Loucy (cell line): ENCODE results near the gene GIPC2.

Experiments
- H2AFZ ChIP-seq: fragments of 200-600 bp; sonication (generic); 2 replicates; pipeline ENCODE4 v1.6.0; 2016; ENCODE audit warnings: antibody characterized with exemption, mild to moderate bottlenecking, low read length, moderate library complexity
- H3F3A ChIP-seq: fragments of 200-600 bp; 2 replicates; pipeline ENCODE4 v1.6.0; 2016; ENCODE audit warnings: antibody characterized with exemption, low read depth, mild to moderate bottlenecking
- H3K27me3 ChIP-seq: fragments of 200-600 bp; sonication (generic); 2 replicates; pipeline ENCODE4 v1.6.1; 2014; ENCODE audit warnings: low read length, mild to moderate bottlenecking; ENCODE audit not compliant: insufficient read depth, poor library complexity, severe bottlenecking
- H3K36me3 ChIP-seq: fragments of 200-600 bp; sonication (generic); 2 replicates; pipeline ENCODE4 v1.6.1; 2016; ENCODE audit warnings: low read length; ENCODE audit not compliant: insufficient read depth
- H3K4me1 ChIP-seq: fragments of 200-600 bp; sonication (generic); 2 replicates; pipeline ENCODE4 v1.5.1; 2014; ENCODE audit warnings: low read length, mild to moderate bottlenecking; ENCODE audit not compliant: insufficient read depth, poor library complexity, severe bottlenecking
- H3K4me2 ChIP-seq: fragments of 200-600 bp; sonication (generic); 2 replicates; pipeline ENCODE4 v1.6.0; 2014; ENCODE audit warnings: antibody characterized with exemption, low read length, low read depth, mild to moderate bottlenecking; ENCODE audit not compliant: poor library complexity, severe bottlenecking
- H3K4me3 ChIP-seq: fragments of 200-600 bp; sonication (generic); 2 replicates; pipeline ENCODE4 v1.5.1; 2014; ENCODE audit warnings: low read length, mild to moderate bottlenecking, mixed read lengths; ENCODE audit not compliant: poor library complexity, severe bottlenecking
- H3K79me2 ChIP-seq: fragments of 200-600 bp; sonication (generic); 2 replicates; pipeline ENCODE4 v1.6.1; 2014; ENCODE audit warnings: low read length; ENCODE audit not compliant: insufficient read depth
- H3K9ac ChIP-seq: fragments of 200-600 bp; sonication (generic); 2 replicates; pipeline ENCODE4 v1.6.0; 2014; ENCODE audit warnings: mild to moderate bottlenecking, low read depth, low read length, moderate library complexity; ENCODE audit not compliant: poor library complexity, severe bottlenecking
- H3K9me2 ChIP-seq: fragments of 200-600 bp; sonication (generic); replicated peaks from 2 replicates; pipeline ENCODE4 v1.6.1; 2016; ENCODE audit warnings: low read depth, low read length, mixed read lengths
- H3K9me3 ChIP-seq: fragments of 200-600 bp; sonication (generic); 2 replicates; pipeline ENCODE4 v1.6.1; 2014; ENCODE audit warnings: mild to moderate bottlenecking, antibody characterized with exemption, low read length, low read depth; ENCODE audit not compliant: insufficient read depth
- H4K20me1 ChIP-seq: fragments of 200-600 bp; sonication (generic); 2 replicates; pipeline ENCODE4 v1.6.0; 2014; ENCODE audit warnings: antibody characterized with exemption, low read length, mild to moderate bottlenecking; ENCODE audit not compliant: insufficient read depth, poor library complexity, severe bottlenecking
- EZH2phosphoT487 ChIP-seq: fragments of 200-600 bp; IDR thresholded peaks from 2 replicates; pipeline ENCODE4 v1.6.1; 2018; ENCODE audit warnings: antibody characterized with exemption, mild to moderate bottlenecking, moderate library complexity, borderline replicate concordance
- TF ChIP-seq, protein P1 (sequence below): fragments of 200-600 bp; sonication (generic); conservative IDR thresholded peaks from 2 replicates; pipeline ENCODE4 v1.5.1; 2014; ENCODE audit warnings: mild to moderate bottlenecking, antibody characterized with exemption, low read length

The GIPC2 gene

DNA sequence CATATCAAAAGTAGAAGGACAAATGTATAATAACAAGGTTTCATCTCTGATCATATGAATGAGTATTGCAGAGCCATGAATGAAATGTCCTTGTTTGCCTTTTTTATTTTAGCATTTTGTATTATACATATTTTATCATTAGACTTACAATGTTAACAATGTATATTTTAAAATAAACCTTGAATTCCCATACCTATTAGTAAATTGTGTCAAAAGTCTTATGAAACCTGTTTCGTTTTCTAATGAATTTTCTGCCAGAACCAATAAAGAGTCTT is 40.4 kb upstream of the GIPC2 start:
- H3K79me2 ChIP-seq: peaks cover 21% of the 10 kb centered on the region; the same call in 1 of the 2 replicates

DNA sequence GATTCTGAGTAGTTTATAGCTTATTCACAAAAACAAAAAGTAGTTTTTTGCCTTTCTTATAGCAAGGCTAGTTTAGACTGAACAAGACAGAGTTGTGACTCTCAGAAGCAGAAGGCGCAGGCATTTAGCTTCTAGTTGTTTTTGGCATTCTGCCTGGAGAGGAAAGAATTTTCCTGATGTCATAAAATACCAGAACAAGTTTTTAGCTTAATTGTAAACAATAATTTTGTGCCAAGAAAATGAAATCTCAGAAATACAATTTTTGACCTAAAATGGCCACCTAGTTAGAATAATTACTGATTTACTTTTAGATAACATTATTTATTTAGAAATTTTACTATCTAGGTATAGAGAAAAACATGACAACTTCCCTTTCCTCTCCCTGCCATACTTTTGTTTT is 40.0 kb upstream of the GIPC2 start:
- Histone ChIP-seq H3K4me1 (peaks cover 53% of the 10 kb centered on the region), H3K27me3 (no peaks in the 10 kb centered on the region), H3K4me2 (peak overlapping the region; percentile 86), H3K9me3 (no peaks in the 10 kb centered on the region), H2AFZ (no peak overlapping the region), H4K20me1 (no peaks in the 10 kb centered on the region), H3K79me2 (peaks cover 21% of the 10 kb centered on the region; the same call in 1 of the 2 replicates), H3K36me3 (no peaks in the 10 kb centered on the region), H3K9me2 (no peaks in the 10 kb centered on the region), H3K4me3 (peak overlapping the region; percentile 81), H3F3A (peaks cover 7% of the 10 kb centered on the region; the same call in 1 of the 2 replicates), H3K9ac (peak overlapping the region; percentile 85)
- TF ChIP-seq, protein P1, sequence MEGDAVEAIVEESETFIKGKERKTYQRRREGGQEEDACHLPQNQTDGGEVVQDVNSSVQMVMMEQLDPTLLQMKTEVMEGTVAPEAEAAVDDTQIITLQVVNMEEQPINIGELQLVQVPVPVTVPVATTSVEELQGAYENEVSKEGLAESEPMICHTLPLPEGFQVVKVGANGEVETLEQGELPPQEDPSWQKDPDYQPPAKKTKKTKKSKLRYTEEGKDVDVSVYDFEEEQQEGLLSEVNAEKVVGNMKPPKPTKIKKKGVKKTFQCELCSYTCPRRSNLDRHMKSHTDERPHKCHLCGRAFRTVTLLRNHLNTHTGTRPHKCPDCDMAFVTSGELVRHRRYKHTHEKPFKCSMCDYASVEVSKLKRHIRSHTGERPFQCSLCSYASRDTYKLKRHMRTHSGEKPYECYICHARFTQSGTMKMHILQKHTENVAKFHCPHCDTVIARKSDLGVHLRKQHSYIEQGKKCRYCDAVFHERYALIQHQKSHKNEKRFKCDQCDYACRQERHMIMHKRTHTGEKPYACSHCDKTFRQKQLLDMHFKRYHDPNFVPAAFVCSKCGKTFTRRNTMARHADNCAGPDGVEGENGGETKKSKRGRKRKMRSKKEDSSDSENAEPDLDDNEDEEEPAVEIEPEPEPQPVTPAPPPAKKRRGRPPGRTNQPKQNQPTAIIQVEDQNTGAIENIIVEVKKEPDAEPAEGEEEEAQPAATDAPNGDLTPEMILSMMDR: no peak
- TF ChIP-seq EZH2phosphoT487: no peak

More for the DNA sequence above, 40.4 kb upstream of the GIPC2 start:
- Histone ChIP-seq H3K36me3 (no peaks in the 10 kb centered on the region), H3K9me2 (no peaks in the 10 kb centered on the region), H4K20me1 (no peaks in the 10 kb centered on the region), H3K9me3 (no peaks in the 10 kb centered on the region), H3K9ac (peak overlapping the region; percentile 85), H3F3A (peaks cover 7% of the 10 kb centered on the region; the same call in 1 of the 2 replicates), H2AFZ (peak overlapping the region; percentile 87), H3K4me1 (peaks cover 49% of the 10 kb centered on the region), H3K27me3 (no peaks in the 10 kb centered on the region), H3K4me2 (peak overlapping the region; percentile 86), H3K4me3 (peak overlapping the region; percentile 81)
- TF ChIP-seq, protein P1: no peak
- TF ChIP-seq EZH2phosphoT487: no peak

DNA sequence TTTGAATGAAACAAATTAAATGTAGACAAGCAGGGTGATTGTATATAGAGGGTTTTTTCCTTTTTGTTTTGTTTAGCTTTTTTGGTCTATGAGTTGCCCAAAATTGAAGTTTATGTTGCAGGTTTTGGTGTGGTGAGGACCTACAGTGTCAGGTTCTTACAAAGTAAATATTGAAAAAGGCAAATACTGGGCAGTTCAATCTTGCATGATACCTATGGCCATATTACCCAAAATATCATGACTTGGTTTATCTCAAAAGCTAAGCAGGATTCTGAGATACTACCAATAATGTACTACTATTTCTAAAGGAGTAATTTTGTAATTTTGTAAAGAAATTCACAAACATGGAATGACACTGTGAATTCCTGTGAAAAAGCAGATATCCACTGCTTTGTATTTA is 39.2 kb upstream of the GIPC2 start:
- TF ChIP-seq, protein P1: no peak
- TF ChIP-seq EZH2phosphoT487: no peak
- Histone ChIP-seq H3K9me3 (no peaks in the 10 kb centered on the region), H3K27me3 (no peaks in the 10 kb centered on the region), H3F3A (peaks cover 7% of the 10 kb centered on the region; the same call in 1 of the 2 replicates), H3K36me3 (no peaks in the 10 kb centered on the region), H3K79me2 (peaks cover 24% of the 10 kb centered on the region; the same call in 1 of the 2 replicates), H3K9me2 (no peaks in the 10 kb centered on the region), H4K20me1 (no peaks in the 10 kb centered on the region), H2AFZ (no peak overlapping the region), H3K4me3 (peak overlapping the region; percentile 81), H3K9ac (peak overlapping the region; percentile 85), H3K4me1 (peaks cover 57% of the 10 kb centered on the region), H3K4me2 (peak overlapping the region; percentile 86)
